Osteocyte (in vitro differentiated cells): ENCODE data around the gene PRAMEF13. TPM values are rescaled to one million over a fixed set of nuclear protein-coding genes. Genes with fewer than 3 reads are reported as not detected.
"Not testable (repeated sequence)": the region's sequence is repeated elsewhere in the genome, so short reads cannot be mapped to it uniquely, and the experiment has no call there.

ENCODE experiments used
- DNase-seq: peaks from one replicate; pipeline ENCODE4 v3.0.0; 2021; ENCODE audit warnings: mixed read lengths; ENCODE audit not compliant: unreplicated experiment; ENCODE audit errors: extremely low spot score
- H3K27ac Mint-ChIP-seq: one replicate; pipeline ENCODE4 v1.8.0; 2021; ENCODE audit warnings: mild to moderate bottlenecking, mixed read lengths; ENCODE audit not compliant: unreplicated experiment
- H3K27me3 Mint-ChIP-seq: one replicate; pipeline ENCODE4 v1.8.0; 2021; ENCODE audit warnings: mixed read lengths; ENCODE audit not compliant: unreplicated experiment
- H3K36me3 Mint-ChIP-seq: one replicate; pipeline ENCODE4 v1.8.0; 2021; ENCODE audit warnings: mixed read lengths; ENCODE audit not compliant: unreplicated experiment
- H3K4me1 Mint-ChIP-seq: one replicate; pipeline ENCODE4 v1.8.0; 2021; ENCODE audit warnings: mixed read lengths; ENCODE audit not compliant: unreplicated experiment
- H3K4me3 Mint-ChIP-seq: one replicate; pipeline ENCODE4 v1.8.0; 2021; ENCODE audit warnings: mild to moderate bottlenecking, moderate library complexity, mixed read lengths; ENCODE audit not compliant: unreplicated experiment
- H3K9me3 Mint-ChIP-seq: one replicate; pipeline ENCODE4 v1.8.0; 2021; ENCODE audit warnings: mixed read lengths; ENCODE audit not compliant: unreplicated experiment
- long read RNA-seq: library from polyadenylated mRNA; unstranded; transcript quantifications from one replicate; pipeline ENCODE4 v2.0.0, GENCODE V29; 2021
- total RNA-seq: library from RNA; stranded (reverse); gene quantifications from 2 replicates; pipeline ENCODE4 v1.2.1, GENCODE V29; 2021

Gene PRAMEF13, protein sequence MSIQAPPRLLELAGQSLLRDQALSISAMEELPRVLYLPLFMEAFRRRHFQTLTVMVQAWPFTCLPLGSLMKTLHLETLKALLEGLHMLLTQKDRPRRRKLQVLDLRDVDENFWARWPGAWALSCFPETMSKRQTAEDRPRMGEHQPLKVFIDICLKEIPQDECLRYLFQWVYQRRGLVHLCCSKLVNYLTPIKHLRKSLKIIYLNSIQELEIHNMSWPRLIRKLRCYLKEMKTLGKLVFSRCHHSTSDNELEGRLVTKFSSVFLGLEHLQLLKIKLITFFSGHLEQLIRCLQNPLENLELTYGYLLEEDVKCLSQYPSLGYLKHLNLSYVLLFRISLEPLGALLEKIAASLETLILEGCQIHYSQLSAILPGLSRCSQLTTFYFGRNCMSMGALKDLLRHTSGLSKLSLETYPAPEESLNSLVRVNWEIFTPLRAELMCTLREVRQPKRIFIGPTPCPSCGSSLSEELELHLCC
- total RNA-seq = not detected in 2 replicates
- long read RNA-seq = 0 reads

DNA sequence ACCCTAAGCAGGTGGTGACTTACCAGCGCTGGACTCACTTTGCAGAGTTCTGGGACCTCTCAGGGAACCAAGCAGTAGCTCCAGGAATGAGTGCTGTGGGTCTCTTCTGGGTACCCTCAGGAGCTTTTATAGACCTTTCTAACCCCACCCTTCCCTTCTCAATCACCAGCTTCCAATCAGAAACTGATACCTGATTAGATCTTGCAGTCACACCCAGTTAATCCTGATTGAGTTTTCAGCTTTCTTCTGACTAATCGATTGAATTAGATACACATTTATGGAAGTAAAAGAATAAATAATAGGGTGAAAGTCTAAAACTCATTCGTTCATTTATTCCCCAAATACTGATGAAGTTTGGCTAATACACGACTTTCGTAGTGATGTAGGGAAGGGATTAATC is at the start of gene PRAMEF13:
Gene PRAMEF13, minus strand, starts transcription at position 101 of the 400 bp plus-strand sequence. CDS start 1,820 bp downstream, outside the sequence.
- H3K36me3 Mint-ChIP-seq, H3K9me3 Mint-ChIP-seq, DNase-seq, H3K27ac Mint-ChIP-seq, H3K4me3 Mint-ChIP-seq, H3K27me3 Mint-ChIP-seq, H3K4me1 Mint-ChIP-seq: not testable (repeated sequence)

DNA sequence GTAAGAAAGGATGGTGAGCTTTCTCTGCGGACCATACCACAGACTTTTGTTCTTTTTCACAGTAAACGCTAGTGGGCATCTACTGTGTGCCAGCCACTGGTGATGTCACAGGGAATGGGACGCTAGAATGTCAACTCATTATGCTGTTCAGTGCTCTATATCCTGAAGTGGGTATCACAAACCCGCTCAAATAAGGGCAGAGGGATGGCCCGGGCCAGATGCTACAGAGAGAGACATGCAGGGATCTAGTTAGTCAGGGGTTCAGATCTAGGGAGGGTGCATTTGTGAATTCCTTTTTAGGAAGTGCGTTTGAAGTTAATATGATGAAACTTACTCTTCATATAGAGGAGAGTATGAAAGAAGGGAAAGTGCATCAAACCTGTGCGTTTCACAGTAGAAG is 45.9 kb upstream of the PRAMEF13 start:
- not testable (repeated sequence) for H3K4me3 Mint-ChIP-seq, H3K4me1 Mint-ChIP-seq, H3K27ac Mint-ChIP-seq, H3K27me3 Mint-ChIP-seq, H3K36me3 Mint-ChIP-seq
- peaks cover 22% of the 10 kb centered on the region for H3K9me3 Mint-ChIP-seq
- DNase-seq = peak; percentile 82

- not testable (repeated sequence) for H3K36me3 Mint-ChIP-seq, H3K27me3 Mint-ChIP-seq, H3K27ac Mint-ChIP-seq, H3K4me1 Mint-ChIP-seq, H3K4me3 Mint-ChIP-seq, DNase-seq
- H3K9me3 Mint-ChIP-seq = peaks cover 22% of the 10 kb centered on the region
Measured at GRCh38 chr1:13246554-13246871, 45.3 kb upstream of the PRAMEF13 start.

DNA sequence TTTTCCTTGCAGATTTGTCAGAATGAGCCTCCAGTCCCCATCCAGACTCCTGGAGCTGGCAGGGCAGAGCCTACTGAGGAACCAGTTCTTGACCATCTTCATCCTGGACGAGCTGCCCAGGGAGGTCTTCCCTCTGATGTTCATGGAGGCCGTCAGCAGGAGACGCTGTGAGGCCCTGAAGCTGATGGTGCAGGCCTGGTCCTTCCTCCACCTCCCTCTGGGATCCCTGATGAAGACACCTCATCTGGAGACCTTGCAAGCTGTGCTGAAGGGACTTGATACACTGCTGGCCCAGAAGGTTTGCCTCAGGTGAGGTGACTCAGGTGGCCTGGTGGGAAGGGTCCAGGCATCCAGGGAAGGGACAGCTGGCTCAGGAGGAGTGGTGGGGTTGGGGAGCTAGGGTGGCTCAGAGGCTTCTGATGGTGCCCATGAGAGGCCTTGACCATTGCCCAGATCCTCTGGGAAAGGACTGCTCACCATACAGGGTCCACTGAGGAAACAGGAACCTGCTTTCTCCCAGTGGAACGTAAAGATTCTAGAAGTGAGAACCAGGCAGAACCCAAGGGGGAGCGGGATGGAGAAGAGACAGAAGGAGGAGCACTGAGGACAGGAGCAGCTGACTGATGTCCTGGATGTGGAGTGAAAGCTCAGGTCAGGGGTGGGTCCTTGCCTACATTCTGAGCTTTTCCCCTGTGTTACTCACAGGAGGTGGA is 44.8 kb upstream of the PRAMEF13 start:
- H3K4me3 Mint-ChIP-seq, H3K4me1 Mint-ChIP-seq, H3K36me3 Mint-ChIP-seq, H3K27me3 Mint-ChIP-seq, H3K27ac Mint-ChIP-seq: not testable (repeated sequence)
- DNase-seq = peak; percentile 83
- peaks cover 25% of the 10 kb centered on the region for H3K9me3 Mint-ChIP-seq

DNA sequence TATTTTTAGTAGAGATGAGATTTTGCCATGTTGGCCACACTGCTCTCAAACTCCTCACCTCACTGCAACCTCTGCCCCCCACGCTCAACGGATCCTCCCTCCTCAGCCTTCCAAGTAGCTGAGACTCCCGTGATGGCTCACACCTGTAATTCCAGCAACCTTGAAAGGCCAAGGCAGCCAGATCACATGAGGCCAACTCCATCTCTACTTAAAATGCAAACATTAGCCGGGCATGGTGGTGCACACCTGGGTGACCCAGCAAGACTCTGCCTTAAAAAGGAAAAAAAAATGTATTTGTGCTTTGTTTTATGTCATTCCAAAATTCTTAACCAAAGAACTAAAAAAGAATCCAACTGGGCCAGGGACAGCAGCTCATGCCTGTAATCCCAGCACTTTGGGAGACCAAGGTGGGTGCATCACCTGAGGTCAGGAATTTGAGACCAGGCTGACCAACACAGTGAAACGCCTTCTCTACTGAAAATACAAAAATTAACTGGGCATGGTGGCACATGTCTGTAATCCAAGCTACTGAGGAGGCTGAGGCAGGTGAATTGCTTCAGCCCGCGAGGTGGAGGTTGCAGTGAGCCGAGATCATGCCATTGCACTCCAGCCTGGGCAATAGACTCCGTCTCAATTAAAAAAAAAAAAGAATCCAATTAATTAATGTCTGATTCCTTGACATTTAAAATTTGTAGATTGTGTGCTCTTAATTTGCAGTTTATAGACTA is 42.5 kb upstream of the PRAMEF13 start:
- not testable (repeated sequence) for H3K27ac Mint-ChIP-seq, H3K36me3 Mint-ChIP-seq, H3K4me3 Mint-ChIP-seq, H3K4me1 Mint-ChIP-seq, H3K27me3 Mint-ChIP-seq
- H3K9me3 Mint-ChIP-seq = peaks cover 31% of the 10 kb centered on the region
- peak; percentile 76 for DNase-seq

DNA sequence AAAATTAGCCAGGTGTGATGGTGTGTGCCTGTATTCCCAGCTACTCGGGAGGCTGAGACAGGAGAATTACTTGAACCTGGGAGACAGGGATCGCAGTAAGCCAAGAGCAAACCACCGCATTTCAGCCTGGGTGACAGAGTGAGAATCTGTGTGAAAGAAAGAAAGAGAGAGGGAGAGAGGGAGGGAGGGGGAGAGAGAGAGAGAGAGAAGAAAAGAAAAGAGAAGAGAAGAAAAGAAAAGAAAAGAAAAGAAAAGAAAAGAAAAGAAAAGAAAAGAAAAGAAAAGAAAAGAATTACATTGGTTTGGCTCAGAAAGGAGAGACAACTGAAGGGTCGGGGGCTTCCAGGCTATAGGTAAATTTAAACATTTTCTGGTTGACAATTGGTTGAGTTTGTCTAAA is 38.4 kb upstream of the PRAMEF13 start:
- H3K27me3 Mint-ChIP-seq, H3K4me1 Mint-ChIP-seq, H3K27ac Mint-ChIP-seq, DNase-seq, H3K36me3 Mint-ChIP-seq, H3K4me3 Mint-ChIP-seq: not testable (repeated sequence)
- H3K9me3 Mint-ChIP-seq = peaks cover 21% of the 10 kb centered on the region

DNA sequence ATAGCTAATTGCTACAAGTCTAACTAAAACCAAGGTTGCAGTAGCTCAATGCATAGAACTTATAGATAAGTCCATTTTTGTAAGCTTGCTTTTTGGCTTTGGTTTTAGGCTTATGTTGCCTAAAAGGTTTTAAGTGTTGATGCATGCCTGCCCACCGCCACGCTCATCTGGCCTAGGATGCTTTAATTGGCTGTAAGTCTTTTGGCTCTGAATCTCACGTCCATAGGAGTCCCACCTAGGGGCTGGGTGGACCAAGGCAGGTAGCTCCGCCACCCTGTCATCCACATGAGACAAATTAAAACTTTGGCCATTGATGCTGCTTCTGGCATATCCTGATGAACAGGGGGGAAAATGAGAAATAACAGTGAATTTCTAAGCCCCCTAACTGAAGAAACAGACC is 36.4 kb upstream of the PRAMEF13 start:
- H3K9me3 Mint-ChIP-seq = peaks cover 26% of the 10 kb centered on the region
- not testable (repeated sequence) for H3K27ac Mint-ChIP-seq, H3K36me3 Mint-ChIP-seq, H3K4me1 Mint-ChIP-seq, H3K27me3 Mint-ChIP-seq, H3K4me3 Mint-ChIP-seq
- peak; percentile 44 for DNase-seq

- peaks cover 25% of the 10 kb centered on the region for H3K9me3 Mint-ChIP-seq
- not testable (repeated sequence) for H3K27me3 Mint-ChIP-seq, H3K4me3 Mint-ChIP-seq, H3K36me3 Mint-ChIP-seq, H3K27ac Mint-ChIP-seq, H3K4me1 Mint-ChIP-seq
- peak; percentile 76 for DNase-seq
Measured at GRCh38 chr1:13234057-13234456, 32.8 kb upstream of the PRAMEF13 start.

DNA sequence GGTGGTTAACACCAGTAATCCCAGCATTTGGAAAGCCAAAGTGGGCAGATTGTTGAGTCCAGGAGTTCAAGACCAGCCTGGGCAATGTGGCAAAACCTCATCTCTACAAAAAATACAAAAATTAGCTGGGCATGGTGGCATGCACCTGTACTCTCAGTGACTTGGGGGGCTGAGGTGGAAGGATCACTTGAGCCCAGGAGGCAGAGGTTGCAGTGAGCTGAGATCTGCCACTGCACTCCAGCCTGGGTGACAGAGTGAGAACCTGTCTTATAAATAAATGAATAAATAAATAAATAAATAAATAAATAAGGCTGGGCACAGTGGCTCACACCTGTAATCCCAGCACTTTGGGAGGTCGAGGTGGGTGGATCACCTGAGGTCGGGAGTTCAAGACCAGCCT is 30.8 kb upstream of the PRAMEF13 start:
- H3K4me3 Mint-ChIP-seq = not testable (repeated sequence)

GRCh38 chr1:13231061-13231750 is 30.0 kb upstream of the PRAMEF13 start:
- H3K27ac Mint-ChIP-seq, H3K4me1 Mint-ChIP-seq, H3K4me3 Mint-ChIP-seq, H3K36me3 Mint-ChIP-seq, H3K27me3 Mint-ChIP-seq: not testable (repeated sequence)
- peaks cover 36% of the 10 kb centered on the region for H3K9me3 Mint-ChIP-seq
- DNase-seq = peak; percentile 75

More for the DNA sequence above, 30.8 kb upstream of the PRAMEF13 start:
- H3K36me3 Mint-ChIP-seq, H3K4me1 Mint-ChIP-seq, H3K27ac Mint-ChIP-seq, H3K27me3 Mint-ChIP-seq: not testable (repeated sequence)
- peaks cover 32% of the 10 kb centered on the region for H3K9me3 Mint-ChIP-seq
- DNase-seq = peak; percentile 42

DNA sequence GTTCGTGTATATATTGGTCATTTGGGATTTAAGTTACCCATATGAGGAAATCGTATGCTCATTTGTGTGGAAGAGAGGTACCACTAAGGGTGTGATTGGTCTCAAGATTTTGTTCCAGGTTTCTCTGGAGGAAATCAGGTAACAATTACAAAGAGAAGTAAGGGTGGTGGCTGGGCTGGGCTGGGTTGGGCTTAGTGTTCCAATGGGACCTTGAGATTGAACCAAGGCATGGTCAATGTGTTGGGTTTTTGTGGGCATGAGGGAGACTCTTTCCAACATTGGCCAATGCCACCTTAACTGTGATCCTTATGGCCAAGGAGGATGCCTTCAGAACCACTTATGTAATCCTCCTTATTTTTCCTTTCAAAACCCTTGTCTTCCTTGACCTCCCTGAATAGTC is 29.4 kb upstream of the PRAMEF13 start:
- H3K9me3 Mint-ChIP-seq = peaks cover 41% of the 10 kb centered on the region
- not testable (repeated sequence) for H3K4me3 Mint-ChIP-seq, H3K27me3 Mint-ChIP-seq, H3K36me3 Mint-ChIP-seq, H3K27ac Mint-ChIP-seq, H3K4me1 Mint-ChIP-seq
- DNase-seq = peak; percentile 70
